Choroid plexus epithelial cell (primary cell): ENCODE results near the gene SALL4.
A peak's percentile ranks its signal among the peaks of the same experiment; 100 is the strongest.

Experiments
- DNase-seq: peaks from one replicate; pipeline ENCODE4 v3.0.0-alpha.2; 2010; ENCODE audit warnings: low read depth
- H3K4me3 ChIP-seq: 2 replicates; pipeline ENCODE4 v1.5.1; 2011; ENCODE audit warnings: low read depth, mild to moderate bottlenecking, control low read depth, low read length, moderate library complexity
- CTCF ChIP-seq: conservative IDR thresholded peaks from 2 replicates; pipeline ENCODE4 v1.5.1; 2011; ENCODE audit warnings: low read depth, mild to moderate bottlenecking, control low read depth, inconsistent platforms, low read length, moderate library complexity

The SALL4 gene

GRCh38 chr20:51803148-51803854 is 980 bp upstream of the SALL4 start:
- no peak for TF ChIP-seq CTCF
- H3K4me3 ChIP-seq = no peak overlapping the region
- no peak for DNase-seq

- peak overlapping the region; percentile 61 for H3K4me3 ChIP-seq
- no peak for TF ChIP-seq CTCF
- no peak for DNase-seq
These were observed 548 bp downstream of the SALL4 start for GRCh38 chr20:51801823-51802123.

DNA sequence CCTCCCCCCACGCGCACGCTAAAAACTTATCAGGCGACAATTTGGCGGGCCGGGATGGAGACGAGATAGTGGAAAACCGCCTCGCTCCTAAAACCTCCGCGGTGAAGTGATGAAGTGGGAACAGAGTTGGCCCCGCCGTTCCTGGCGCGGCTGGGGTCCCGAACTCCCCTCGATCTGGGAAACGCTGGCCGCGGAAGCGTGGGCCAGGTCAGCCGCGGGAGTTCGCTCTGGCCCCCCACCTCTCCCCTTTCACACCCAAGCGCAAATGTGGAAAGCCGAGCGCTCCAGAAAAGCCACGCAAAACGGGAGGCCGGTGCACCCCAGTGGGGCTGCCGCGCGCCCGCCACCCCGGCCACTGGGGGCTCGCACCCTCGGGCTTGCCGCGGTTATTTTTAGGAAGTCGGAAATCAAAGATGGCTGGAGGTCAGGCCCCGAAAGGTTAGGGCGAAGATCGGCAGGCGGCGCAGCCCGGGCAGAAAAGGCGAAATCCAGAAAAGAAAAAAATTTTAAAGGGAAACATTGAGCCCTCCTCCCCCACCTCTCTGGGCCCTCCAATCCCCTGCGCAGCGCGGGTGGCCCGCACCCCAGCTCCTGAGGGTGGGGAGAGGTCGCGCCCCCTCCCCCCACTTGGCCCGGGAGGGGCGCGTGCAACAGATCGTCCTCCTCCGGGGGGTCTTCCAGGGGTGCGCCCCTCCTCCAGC is 1.0 kb downstream of the SALL4 start:
- DNase-seq = no peak
- peak overlapping the region; percentile 61 for H3K4me3 ChIP-seq
- TF ChIP-seq CTCF = peak; percentile 21

DNA sequence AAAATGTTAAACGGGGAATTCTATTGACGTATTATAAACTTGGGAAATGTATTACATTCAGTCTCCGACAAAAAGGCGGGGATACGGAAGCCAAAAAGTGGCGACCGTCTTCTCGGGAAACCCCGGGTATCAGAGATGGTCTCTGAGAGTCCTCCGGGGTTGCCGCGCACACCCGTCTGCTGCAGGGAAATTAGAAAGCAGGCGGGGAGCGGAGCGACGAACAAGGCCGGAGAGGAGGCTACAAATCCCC is 1.5 kb downstream of the SALL4 start:
- peak overlapping the region; percentile 61 for H3K4me3 ChIP-seq
- DNase-seq = peak; percentile 15
- no peak for TF ChIP-seq CTCF

- DNase-seq = peak; percentile 39
- H3K4me3 ChIP-seq = peak overlapping the region; percentile 61
- TF ChIP-seq CTCF = peak; percentile 93
These were observed 2.1 kb downstream of the SALL4 start for GRCh38 chr20:51800060-51800871.

DNA sequence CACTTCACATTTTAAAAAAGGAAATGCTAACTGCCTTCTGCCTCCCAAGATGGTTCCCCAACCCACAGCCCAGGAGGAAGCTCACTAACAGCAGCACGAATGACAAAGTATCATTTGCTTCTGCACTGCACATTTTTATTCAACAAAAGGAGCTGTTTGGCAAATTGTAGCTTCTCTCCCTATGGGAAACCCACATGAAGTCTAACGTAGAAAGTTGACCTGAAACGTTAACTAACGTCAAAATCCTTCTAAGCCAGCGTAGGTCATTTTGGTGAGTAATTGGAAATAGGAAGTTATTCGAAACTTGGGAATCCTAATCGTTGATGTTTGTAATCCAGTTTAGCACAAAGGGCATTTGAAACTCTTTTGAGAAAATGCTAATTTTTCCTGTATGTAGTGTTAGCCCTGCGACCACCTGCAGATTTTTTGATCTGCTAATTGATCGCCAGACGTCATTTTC is 2.9 kb downstream of the SALL4 start:
- no peak for DNase-seq
- H3K4me3 ChIP-seq = no peak overlapping the region
- TF ChIP-seq CTCF = no peak
